ENCODE data around the gene SH2B2.

Gene SH2B2

GRCh38 chr7:102266541-102266940 is 20.1 kb upstream of the SH2B2 start:
- DNase-seq (ENCODE audit: low spot score), result no peak

GRCh38 chr7:102268635-102269034 is 18.0 kb upstream of the SH2B2 start:
- no peak for DNase-seq (ENCODE audit: low spot score)

DNA sequence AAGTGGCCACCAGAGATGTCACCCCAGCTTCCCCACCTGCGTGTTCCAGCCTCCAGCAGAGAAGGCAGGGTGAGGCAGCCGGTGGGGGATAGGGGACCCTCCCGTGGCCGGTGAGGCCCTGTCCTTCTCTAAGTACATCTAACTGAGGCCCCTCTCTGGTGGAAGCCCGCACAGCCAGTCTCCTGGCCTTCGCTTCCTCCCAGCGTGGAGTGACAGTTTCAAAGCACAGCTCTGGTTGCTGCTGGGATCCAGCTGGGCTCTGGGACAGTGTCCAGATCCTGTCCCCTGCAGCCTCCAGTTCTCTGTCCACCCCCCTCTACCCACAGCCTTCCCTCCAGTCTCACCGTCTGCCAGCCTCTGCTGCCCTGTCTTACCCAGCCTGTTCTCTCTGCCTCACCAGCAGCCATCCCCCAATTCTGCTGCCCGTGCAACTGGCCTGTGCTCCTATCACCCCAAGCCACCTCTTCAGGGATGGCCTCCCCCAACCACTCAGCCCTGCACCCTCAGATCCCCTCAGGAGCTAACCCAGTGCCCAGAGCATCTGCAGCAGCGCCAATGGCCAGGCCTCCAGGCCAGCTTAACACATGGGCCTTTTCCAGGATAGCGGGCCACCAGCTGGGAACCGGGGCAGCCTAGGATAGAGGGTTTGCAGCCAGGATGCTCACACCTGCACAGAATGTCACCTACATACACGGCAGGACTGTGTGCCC is 16.3 kb upstream of the SH2B2 start:
- peak; percentile 83 for DNase-seq (ENCODE audit: low spot score)

DNA sequence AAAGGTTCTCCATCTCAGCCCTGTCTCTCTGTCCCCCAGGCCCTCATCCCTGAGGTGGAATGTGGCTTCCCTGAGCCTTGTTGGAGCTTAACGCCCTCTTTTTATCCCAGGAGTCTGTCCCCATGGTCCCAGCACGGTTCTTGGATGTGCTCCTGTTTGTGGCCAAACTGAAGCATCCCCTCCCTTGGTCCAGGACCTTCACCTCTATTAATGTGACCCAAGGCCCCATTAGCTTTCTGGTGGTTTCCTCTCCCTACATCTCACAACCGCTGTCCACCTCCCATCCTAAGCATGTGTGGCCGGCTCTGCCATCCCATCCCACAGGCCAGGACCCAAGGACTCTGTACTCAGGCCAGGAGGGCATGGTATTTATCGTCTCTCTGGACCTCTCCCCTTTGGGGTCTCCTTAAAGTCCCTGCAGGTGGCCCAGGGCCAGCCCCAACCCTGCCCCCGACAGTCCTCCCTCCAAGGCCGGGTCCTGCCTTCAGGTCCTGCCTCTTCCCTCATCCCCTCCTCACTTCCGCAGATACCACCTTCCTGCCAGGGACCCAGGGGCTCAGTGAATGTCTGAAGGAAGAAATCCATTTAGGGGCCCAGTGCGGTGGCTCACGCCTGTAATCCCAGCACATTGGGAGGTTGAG is 15.4 kb upstream of the SH2B2 start:
- DNase-seq (ENCODE audit: low spot score), result no peak

GRCh38 chr7:102272075-102272916 is 14.4 kb upstream of the SH2B2 start:
- peak; percentile 88 for DNase-seq (ENCODE audit: low spot score)

DNA sequence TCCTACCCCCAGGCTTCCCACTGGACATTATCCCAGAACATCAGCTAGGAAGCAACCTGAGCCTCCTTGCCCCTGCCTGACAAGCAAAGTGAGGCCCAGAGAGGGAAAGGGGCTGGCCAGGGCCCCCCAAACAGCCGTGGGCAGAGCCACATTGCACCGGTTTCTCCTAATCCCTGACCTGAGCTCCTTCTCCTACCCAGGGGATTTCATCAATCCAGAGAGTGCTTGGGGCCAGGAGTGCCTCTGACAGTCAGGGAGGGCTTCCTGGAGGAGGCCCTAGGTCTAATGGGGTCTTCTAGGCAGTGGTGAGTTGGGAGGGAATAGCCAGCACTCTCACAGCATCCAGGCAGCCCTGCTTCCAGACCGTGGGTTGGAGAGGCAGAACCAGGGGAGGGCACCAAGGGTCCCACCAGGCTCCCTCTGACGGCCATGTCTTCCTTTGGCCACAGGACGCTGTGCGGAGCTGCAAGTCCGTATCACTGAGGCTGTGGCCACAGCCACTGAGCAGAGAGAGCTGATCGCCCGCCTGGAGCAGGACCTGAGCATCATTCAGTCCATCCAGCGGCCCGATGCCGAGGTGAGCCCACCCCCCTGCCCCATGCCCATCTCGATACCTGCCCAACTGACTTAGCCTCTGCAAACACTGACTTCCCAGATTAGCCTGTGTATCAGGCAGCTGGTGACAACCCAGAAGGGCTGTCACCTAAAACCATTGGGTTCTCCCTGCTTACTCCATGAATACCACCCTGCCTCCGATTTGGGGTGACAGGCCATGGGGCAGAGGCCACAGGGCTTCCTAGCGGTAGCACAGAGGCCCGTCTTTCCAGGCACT is 13.5 kb upstream of the SH2B2 start:
- no peak for DNase-seq (ENCODE audit: low spot score)

DNA sequence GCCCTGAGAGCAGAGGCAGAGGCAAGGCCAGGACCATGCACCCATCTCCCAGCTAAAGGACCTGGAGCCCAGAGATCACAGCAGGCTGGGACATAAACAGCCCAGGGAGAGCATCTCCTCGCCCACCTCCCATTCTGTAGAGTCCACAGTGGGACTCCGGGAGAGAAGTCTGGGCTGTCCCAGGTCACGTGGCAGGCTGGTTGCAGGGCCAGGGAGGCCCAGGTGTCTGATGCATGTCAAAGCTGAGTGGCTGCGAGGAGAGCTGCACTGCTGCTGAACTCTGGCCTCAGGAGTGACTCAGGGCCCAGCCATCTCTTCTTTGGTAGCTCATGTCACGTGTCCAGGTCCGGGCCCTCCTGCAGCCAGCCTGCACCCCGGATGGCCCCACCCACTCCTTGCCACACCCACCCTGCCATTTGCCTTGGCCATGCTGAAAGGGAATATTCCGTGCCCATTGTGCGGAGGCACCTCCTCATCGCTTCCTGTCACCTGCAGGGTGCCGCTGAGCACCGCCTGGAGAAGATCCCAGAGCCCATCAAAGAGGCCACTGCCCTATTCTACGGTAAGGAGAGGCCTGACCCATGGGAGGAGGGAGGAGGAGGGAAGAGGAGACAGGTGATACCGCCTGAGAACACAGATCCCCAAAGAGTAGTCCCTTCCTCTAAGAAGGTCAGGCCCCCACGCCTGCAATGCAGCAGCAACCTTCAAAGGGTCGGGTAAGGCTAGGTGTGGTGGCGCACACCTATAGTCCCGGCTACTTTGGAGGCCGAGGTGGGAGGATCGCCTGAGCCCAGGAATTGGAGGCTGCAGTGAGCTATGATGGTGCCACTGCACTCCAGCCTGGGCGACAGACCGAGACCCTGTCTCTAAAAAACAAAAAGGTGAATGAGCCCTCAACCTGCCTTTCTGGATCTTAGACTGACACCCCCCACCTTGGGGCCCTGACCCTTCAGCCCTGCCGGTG is 12.6 kb upstream of the SH2B2 start:
- DNase-seq (ENCODE audit: low spot score), result no peak

- DNase-seq (ENCODE audit: low spot score), result no peak
Measured at GRCh38 chr7:102275123-102275703, 11.5 kb upstream of the SH2B2 start.

- no peak for DNase-seq (ENCODE audit: low spot score)
Measured at GRCh38 chr7:102277901-102278300, 8.8 kb upstream of the SH2B2 start.

- peak; percentile 79 for DNase-seq (ENCODE audit: low spot score)
Measured at GRCh38 chr7:102279537-102280400, 6.9 kb upstream of the SH2B2 start.

GRCh38 chr7:102280521-102280920 is 6.1 kb upstream of the SH2B2 start:
- no peak for DNase-seq (ENCODE audit: low spot score)

DNA sequence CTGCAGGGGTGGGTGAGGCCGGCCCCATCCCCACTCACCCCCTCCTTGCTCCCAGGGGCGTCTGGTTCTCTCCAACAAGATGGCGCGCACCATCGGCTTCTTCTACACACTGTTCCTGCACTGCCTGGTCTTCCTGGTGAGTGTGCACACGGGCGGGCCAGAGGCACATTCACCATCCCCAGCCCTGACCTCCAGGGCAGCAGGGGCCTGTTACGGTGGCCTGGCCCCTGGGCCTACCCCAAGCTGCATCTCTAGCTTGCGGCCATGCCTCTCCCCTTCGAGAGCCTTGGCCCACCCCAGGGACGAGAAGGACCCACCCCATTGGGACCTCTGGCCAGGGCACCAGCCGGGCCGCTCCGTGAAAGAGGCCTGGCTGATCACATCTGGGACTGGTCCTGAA is 4.9 kb upstream of the SH2B2 start:
- no peak for DNase-seq (ENCODE audit: low spot score)

DNA sequence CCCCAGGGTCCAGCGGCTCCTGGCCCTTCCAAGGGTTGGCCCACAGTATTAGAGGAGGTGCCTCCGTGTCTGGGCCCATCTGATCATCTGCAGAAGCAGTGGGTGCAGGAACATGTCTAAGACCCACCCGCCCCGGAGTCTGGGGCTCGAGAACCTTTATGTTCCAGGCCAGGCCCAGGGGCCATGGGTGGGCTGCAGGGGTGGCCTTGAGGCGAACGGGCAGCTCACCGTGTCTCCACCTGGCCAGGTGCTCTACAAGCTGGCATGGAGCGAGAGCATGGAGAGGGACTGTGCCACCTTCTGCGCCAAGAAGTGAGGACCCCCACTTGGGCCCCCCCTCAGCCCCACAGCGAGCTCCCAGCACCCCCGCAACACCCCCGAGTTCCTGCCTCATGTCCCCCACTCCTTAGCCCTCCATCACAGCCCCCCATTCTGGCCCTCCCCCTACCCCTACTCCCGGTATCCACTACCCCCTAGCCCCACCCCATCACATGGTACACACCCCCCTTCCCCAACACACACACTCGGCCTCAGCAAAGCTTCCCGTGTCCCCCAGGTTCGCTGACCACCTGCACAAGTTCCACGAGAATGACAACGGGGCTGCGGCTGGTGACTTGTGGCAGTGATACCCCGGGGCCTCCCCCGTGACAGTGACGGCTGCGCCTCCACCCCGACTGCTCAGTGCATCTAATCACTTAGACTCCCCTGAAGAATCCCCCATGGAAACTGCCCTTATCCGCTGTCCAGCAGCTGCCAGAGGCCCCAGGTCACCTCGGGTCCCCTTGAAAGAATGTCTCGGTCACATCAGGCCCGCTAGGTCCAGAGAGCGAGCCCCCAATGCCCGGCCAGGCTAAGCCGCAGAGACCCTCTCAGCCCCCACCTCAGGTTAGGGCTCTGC is 4.0 kb upstream of the SH2B2 start:
- DNase-seq (ENCODE audit: low spot score), result no peak

DNA sequence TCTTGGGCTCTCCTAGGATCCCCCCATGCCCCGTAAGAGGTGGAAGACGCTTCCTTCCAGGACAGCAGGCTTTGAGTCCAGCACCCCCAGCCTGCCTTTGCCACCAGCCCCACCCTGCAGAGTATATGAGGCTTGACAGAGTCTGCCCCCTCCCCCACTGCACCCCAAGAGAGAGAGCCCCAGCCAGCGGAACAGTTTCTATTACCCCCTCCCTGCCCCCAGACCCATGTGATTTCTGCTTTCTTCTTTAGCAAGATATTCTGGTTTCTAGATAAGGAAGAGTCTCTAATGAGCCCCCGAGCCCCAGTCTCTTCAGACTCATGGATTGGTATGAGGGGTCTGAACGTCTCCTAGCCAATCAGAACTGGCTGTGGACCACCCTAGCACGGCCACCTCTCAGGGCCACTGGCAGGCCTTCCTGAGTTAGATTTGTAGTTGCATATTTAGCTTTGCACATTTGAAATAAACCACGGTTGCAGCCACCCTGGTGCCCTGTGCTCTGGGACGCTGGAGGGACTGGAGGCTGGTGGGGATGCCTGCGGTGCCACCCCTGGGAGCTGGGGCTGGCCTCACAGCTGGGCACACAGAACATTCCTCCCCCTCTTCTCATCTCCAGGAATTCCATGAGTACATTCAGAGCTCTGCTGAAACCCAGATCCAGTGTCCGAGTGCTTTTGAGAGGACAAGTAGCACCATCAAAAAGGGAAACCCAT is 3.0 kb upstream of the SH2B2 start:
- DNase-seq (ENCODE audit: low spot score), result no peak

GRCh38 chr7:102284399-102284798 is 2.3 kb upstream of the SH2B2 start:
- DNase-seq (ENCODE audit: low spot score), result no peak

GRCh38 chr7:102284891-102285539 is 1.7 kb upstream of the SH2B2 start:
- DNase-seq (ENCODE audit: low spot score), result peak; percentile 44

DNA sequence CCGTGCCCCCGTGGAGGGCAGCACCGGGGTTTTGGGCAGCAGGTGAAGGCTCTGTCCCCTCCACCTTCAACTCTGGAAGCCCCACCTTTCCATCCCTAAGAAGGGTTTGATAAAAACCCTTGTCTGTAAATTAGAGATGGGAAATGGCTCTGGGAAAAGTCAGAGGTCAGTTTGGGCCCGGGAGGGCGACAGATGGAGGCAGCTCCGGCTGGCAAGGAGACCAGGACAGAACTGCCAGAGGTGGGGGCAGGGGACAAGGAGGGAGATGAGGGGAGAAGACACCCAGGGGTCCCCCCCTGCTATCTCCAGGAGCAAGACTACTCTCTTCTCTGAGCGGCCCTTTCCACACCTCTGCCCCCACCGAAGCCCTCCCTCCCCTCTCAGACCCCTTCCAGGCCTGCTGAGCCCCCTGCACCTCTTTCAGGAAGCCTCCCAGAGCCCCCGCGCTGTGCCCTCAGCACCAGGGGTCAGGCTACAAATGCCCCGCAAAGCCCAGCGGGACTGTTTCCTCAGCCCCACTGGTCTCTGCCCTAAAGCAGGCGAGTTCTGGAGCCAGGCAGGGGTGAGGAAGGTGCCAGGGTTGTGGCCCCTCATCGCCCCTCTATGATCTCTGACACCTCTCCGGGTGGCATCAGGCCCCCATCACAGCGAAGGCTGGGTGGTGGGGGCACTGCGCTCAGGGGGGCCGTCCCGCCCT is 980 bp upstream of the SH2B2 start:
- no peak for DNase-seq (ENCODE audit: low spot score)
